Astrocyte of the cerebellum (primary cell): ENCODE results near the gene CEP170.
"Not testable (repeated sequence)": the region's sequence is repeated elsewhere in the genome, so short reads cannot be mapped to it uniquely, and the experiment has no call there.

Experiments used
- DNase-seq: peaks from one replicate; pipeline ENCODE4 v3.0.0-alpha.2; 2011; ENCODE audit warnings: low read depth
- H3K4me3 ChIP-seq: 2 replicates; pipeline ENCODE4 v1.5.1; 2011; ENCODE audit warnings: mild to moderate bottlenecking, low read depth, low read length, moderate library complexity
- CTCF ChIP-seq: IDR thresholded peaks from 2 replicates; pipeline ENCODE4 v1.5.1; 2012; ENCODE audit warnings: low read length, low read depth, moderate library complexity, mild to moderate bottlenecking; ENCODE audit errors: missing control alignments
- in situ Hi-C: cut with HindIII; loops from 2 replicates; pipeline ENCODE4 v1.10.0; 2017; ENCODE audit warnings: low sequenced_read_pairs

CEP170 gene

GRCh38 chr1:243179720-243180119, 75.4 kb downstream of the CEP170 start:
- no peak for DNase-seq
- H3K4me3 ChIP-seq = no peak overlapping the region
- in situ Hi-C loops = no loop called here
- no peak for TF ChIP-seq CTCF

GRCh38 chr1:243177792-243178191, 77.3 kb downstream of the CEP170 start:
- H3K4me3 ChIP-seq, in situ Hi-C loops, DNase-seq: not testable (repeated sequence)

- H3K4me3 ChIP-seq, DNase-seq, in situ Hi-C loops: not testable (repeated sequence)
These were observed 81.2 kb downstream of the CEP170 start for GRCh38 chr1:243173758-243174369.

GRCh38 chr1:243164911-243165310, 90.2 kb downstream of the CEP170 start:
- in situ Hi-C loops, H3K4me3 ChIP-seq, DNase-seq: not testable (repeated sequence)

GRCh38 chr1:243150906-243151305, 104.2 kb downstream of the CEP170 start:
- in situ Hi-C loops, DNase-seq, H3K4me3 ChIP-seq: not testable (repeated sequence)

- in situ Hi-C loops, DNase-seq, H3K4me3 ChIP-seq: not testable (repeated sequence)
These were observed 106.0 kb downstream of the CEP170 start for GRCh38 chr1:243149120-243149519.

- H3K4me3 ChIP-seq, DNase-seq, in situ Hi-C loops: not testable (repeated sequence)
These were observed 107.7 kb downstream of the CEP170 start for GRCh38 chr1:243147351-243147750.

GRCh38 chr1:243140498-243140897, 114.6 kb downstream of the CEP170 start:
- H3K4me3 ChIP-seq, in situ Hi-C loops, DNase-seq: not testable (repeated sequence)

- DNase-seq, in situ Hi-C loops, H3K4me3 ChIP-seq: not testable (repeated sequence)
These were observed 132.1 kb downstream of the CEP170 start for GRCh38 chr1:243122876-243123409.

- H3K4me3 ChIP-seq, in situ Hi-C loops: not testable (repeated sequence)
These were observed 133.1 kb downstream of the CEP170 start for GRCh38 chr1:243121939-243122338.

GRCh38 chr1:243118601-243119322, 136.3 kb downstream of the CEP170 start:
- H3K4me3 ChIP-seq, in situ Hi-C loops, DNase-seq: not testable (repeated sequence)

More at GRCh38 chr1:243121939-243122338, 133.1 kb downstream of the CEP170 start:
- not testable (repeated sequence) for DNase-seq

GRCh38 chr1:243116187-243116586, 138.9 kb downstream of the CEP170 start:
- H3K4me3 ChIP-seq, in situ Hi-C loops, DNase-seq: not testable (repeated sequence)

- in situ Hi-C loops = not testable (repeated sequence)
These were observed 140.3 kb downstream of the CEP170 start for GRCh38 chr1:243114769-243115168.

GRCh38 chr1:243114059-243114713, 140.9 kb downstream of the CEP170 start:
- H3K4me3 ChIP-seq, in situ Hi-C loops: not testable (repeated sequence)
- DNase-seq = peak; percentile 75

More at GRCh38 chr1:243114769-243115168, 140.3 kb downstream of the CEP170 start:
- not testable (repeated sequence) for DNase-seq, H3K4me3 ChIP-seq

GRCh38 chr1:243107171-243107570, 147.9 kb downstream of the CEP170 start:
- H3K4me3 ChIP-seq, in situ Hi-C loops, DNase-seq: not testable (repeated sequence)

GRCh38 chr1:243105652-243106332, 149.3 kb downstream of the CEP170 start:
- in situ Hi-C loops, DNase-seq, H3K4me3 ChIP-seq: not testable (repeated sequence)
